Fibroblast of mammary gland (primary cell): ENCODE data around the gene OGDH.

Experiments
- DNase-seq: peaks from one replicate; pipeline ENCODE4 v3.0.0-alpha.2; 2010; ENCODE audit warnings: low read depth
- H3K4me3 ChIP-seq: 2 replicates; pipeline ENCODE4 v1.5.1; 2011; ENCODE audit warnings: low read depth, mild to moderate bottlenecking, low read length, moderate library complexity; ENCODE audit not compliant: control insufficient read depth
- CTCF ChIP-seq: conservative IDR thresholded peaks from 2 replicates; pipeline ENCODE4 v1.5.1; 2011; ENCODE audit warnings: low read depth, low read length, inconsistent platforms; ENCODE audit not compliant: control insufficient read depth, insufficient read depth

OGDH gene

DNA sequence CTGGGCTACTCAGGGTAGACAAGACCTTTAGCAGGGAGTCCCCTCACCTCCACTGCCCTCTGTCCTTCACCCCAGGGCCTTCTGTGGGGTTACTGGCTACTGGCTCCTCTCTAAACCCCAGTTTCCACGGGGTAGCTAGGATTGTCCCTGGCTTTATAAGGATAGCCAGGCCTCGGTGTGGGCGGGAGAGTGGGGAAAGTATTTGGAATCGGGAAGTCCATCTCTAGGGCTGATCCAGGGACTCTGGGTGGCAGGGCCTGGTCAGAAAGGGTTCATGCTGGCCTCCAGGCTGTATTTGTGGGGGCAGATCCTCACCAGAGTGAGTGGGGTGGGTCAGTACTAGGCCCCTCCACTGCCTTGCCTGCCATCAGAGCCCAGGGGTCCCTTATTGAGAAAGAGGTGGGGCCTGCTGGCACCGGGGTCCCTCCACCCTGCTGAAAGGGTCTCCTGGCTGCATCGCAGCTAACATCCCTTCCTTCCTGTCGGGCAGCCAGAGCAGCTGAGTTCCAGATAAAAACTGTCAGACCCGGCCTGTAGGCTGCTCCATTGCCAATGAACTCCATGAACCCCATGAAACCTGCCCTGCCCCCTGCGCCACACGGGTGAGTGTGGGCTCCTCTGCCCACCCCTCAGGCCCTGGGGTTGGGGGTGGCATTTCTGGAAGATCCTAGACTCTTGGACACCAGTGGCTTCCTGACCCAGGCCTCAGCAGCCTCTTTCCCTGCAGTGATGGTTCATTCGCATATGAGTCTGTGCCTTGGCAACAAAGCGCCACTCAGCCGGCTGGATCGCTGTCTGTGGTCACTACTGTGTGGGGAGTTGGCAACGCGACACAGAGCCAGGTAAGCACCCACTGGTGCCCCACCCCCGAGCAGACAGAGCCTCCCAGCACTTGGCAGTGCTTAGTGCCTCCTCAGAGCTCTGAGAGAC, 149.5 kb downstream of the OGDH start:
- no peak for DNase-seq
- TF ChIP-seq CTCF, result no peak
- H3K4me3 ChIP-seq, result no peak overlapping the region

GRCh38 chr7:44756904-44757303, 150.5 kb downstream of the OGDH start:
- no peak for DNase-seq
- no peak overlapping the region for H3K4me3 ChIP-seq
- TF ChIP-seq CTCF, result no peak

- no peak for DNase-seq
- no peak overlapping the region for H3K4me3 ChIP-seq
- TF ChIP-seq CTCF, result no peak
Measured at GRCh38 chr7:44757311-44757710, 150.9 kb downstream of the OGDH start.

- no peak overlapping the region for H3K4me3 ChIP-seq
- TF ChIP-seq CTCF, result no peak
- DNase-seq, result no peak
Measured at GRCh38 chr7:44757739-44758138, 151.3 kb downstream of the OGDH start.
